ENCODE measurements around the gene EDARADD. TPM values are rescaled to one million over a fixed set of nuclear protein-coding genes. Genes with fewer than 3 reads are reported as not detected.
A peak's percentile ranks its signal among the peaks of the same experiment; 100 is the strongest.

The EDARADD gene
- polyA plus RNA-seq, 2 donors = 2.0 TPM

GRCh38 chr1:236400061-236400603 is 6.0 kb downstream of the EDARADD start:
- H3K4me1 ChIP-seq (ENCODE audit: control insufficient read depth in 2 of 2, insufficient read depth in 2 of 2, low read length in 1 of 2) = peaks cover 3 to 4% of the 10 kb centered on the region in 2 donors
- H3K4me3 ChIP-seq (ENCODE audit: low read depth in 1 of 2, low read length in 2 of 2) = no peak overlapping the region
- H3K9me3 ChIP-seq (ENCODE audit: control insufficient read depth in 2 of 2, insufficient read depth in 1 of 2, low read depth in 1 of 2, low read length in 1 of 2) = no peaks in the 10 kb centered on the region
- no peaks in the 10 kb centered on the region for H3K27me3 ChIP-seq (ENCODE audit: control insufficient read depth in 1 of 2, insufficient read depth in 2 of 2, low read length in 2 of 2)
- H3K36me3 ChIP-seq (ENCODE audit: control insufficient read depth in 2 of 2, insufficient read depth in 2 of 2, low read length in 1 of 2) = no peaks in the 10 kb centered on the region
- no peak overlapping the region for H3K27ac ChIP-seq (ENCODE audit: low read depth in 2 of 2, low read length in 1 of 2)
- 61 to 68% methylated on average over 8 of the region's 8 CpGs for WGBS, 2 donors

- Histone ChIP-seq H3K4me1 (ENCODE audit: control insufficient read depth in 2 of 2, insufficient read depth in 2 of 2, low read length in 1 of 2) (peaks cover 0 to 4% of the 10 kb centered on the region in 2 donors), H3K27ac (ENCODE audit: low read depth in 2 of 2, low read length in 1 of 2) (no peak overlapping the region), H3K36me3 (ENCODE audit: control insufficient read depth in 2 of 2, insufficient read depth in 2 of 2, low read length in 1 of 2) (no peaks in the 10 kb centered on the region), H3K9me3 (ENCODE audit: control insufficient read depth in 2 of 2, insufficient read depth in 1 of 2, low read depth in 1 of 2, low read length in 1 of 2) (no peaks in the 10 kb centered on the region), H3K4me3 (ENCODE audit: low read depth in 1 of 2, low read length in 2 of 2) (no peak overlapping the region), H3K27me3 (ENCODE audit: control insufficient read depth in 1 of 2, insufficient read depth in 2 of 2, low read length in 2 of 2) (no peaks in the 10 kb centered on the region)
- 92 to 96% methylated on average over 7 of the region's 7 CpGs for WGBS, 2 donors
These were observed 7.6 kb downstream of the EDARADD start for GRCh38 chr1:236401698-236402097.

- H3K4me3 ChIP-seq (ENCODE audit: low read depth in 1 of 2, low read length in 2 of 2) = no peak overlapping the region
- no peaks in the 10 kb centered on the region for H3K36me3 ChIP-seq (ENCODE audit: control insufficient read depth in 2 of 2, insufficient read depth in 2 of 2, low read length in 1 of 2)
- no peaks in the 10 kb centered on the region for H3K9me3 ChIP-seq (ENCODE audit: control insufficient read depth in 2 of 2, insufficient read depth in 1 of 2, low read depth in 1 of 2, low read length in 1 of 2)
- no peak overlapping the region for H3K27ac ChIP-seq (ENCODE audit: low read depth in 2 of 2, low read length in 1 of 2)
- no peaks in the 10 kb centered on the region for H3K27me3 ChIP-seq (ENCODE audit: control insufficient read depth in 1 of 2, insufficient read depth in 2 of 2, low read length in 2 of 2)
- H3K4me1 ChIP-seq (ENCODE audit: control insufficient read depth in 2 of 2, insufficient read depth in 2 of 2, low read length in 1 of 2) = peaks cover 0 to 2% of the 10 kb centered on the region in 2 donors
- WGBS, 2 donors = 72 to 76% methylated on average over 18 of the region's 18 CpGs
These were observed 10.0 kb downstream of the EDARADD start for GRCh38 chr1:236403905-236404696.

- Histone ChIP-seq H3K4me3 (ENCODE audit: low read depth in 1 of 2, low read length in 2 of 2) (no peak overlapping the region), H3K4me1 (ENCODE audit: control insufficient read depth in 2 of 2, insufficient read depth in 2 of 2, low read length in 1 of 2) (no peaks in the 10 kb centered on the region), H3K27ac (ENCODE audit: low read depth in 2 of 2, low read length in 1 of 2) (no peak overlapping the region), H3K36me3 (ENCODE audit: control insufficient read depth in 2 of 2, insufficient read depth in 2 of 2, low read length in 1 of 2) (no peaks in the 10 kb centered on the region), H3K9me3 (ENCODE audit: control insufficient read depth in 2 of 2, insufficient read depth in 1 of 2, low read depth in 1 of 2, low read length in 1 of 2) (no peaks in the 10 kb centered on the region), H3K27me3 (ENCODE audit: control insufficient read depth in 1 of 2, insufficient read depth in 2 of 2, low read length in 2 of 2) (no peaks in the 10 kb centered on the region)
- 86 to 92% methylated on average over 5 of the region's 5 CpGs for WGBS, 2 donors
These were observed 13.0 kb downstream of the EDARADD start for GRCh38 chr1:236407059-236407458.

- Histone ChIP-seq H3K27ac (ENCODE audit: low read depth in 2 of 2, low read length in 1 of 2) (no peak overlapping the region), H3K4me1 (ENCODE audit: control insufficient read depth in 2 of 2, insufficient read depth in 2 of 2, low read length in 1 of 2) (no peaks in the 10 kb centered on the region), H3K4me3 (ENCODE audit: low read depth in 1 of 2, low read length in 2 of 2) (no peak overlapping the region), H3K9me3 (ENCODE audit: control insufficient read depth in 2 of 2, insufficient read depth in 1 of 2, low read depth in 1 of 2, low read length in 1 of 2) (no peaks in the 10 kb centered on the region), H3K27me3 (ENCODE audit: control insufficient read depth in 1 of 2, insufficient read depth in 2 of 2, low read length in 2 of 2) (no peaks in the 10 kb centered on the region), H3K36me3 (ENCODE audit: control insufficient read depth in 2 of 2, insufficient read depth in 2 of 2, low read length in 1 of 2) (peaks cover 0 to 2% of the 10 kb centered on the region in 2 donors)
- 38 to 52% methylated on average over 3 of the region's 3 CpGs for WGBS, 2 donors
These were observed 19.6 kb downstream of the EDARADD start for GRCh38 chr1:236413688-236414087.

GRCh38 chr1:236416165-236416564 is 22.1 kb downstream of the EDARADD start:
- WGBS, 2 donors = 69 to 76% methylated on average over 6 of the region's 6 CpGs
- H3K4me3 ChIP-seq (ENCODE audit: low read depth in 1 of 2, low read length in 2 of 2) = no peak overlapping the region
- peaks cover 0 to 2% of the 10 kb centered on the region in 2 donors for H3K36me3 ChIP-seq (ENCODE audit: control insufficient read depth in 2 of 2, insufficient read depth in 2 of 2, low read length in 1 of 2)
- H3K9me3 ChIP-seq (ENCODE audit: control insufficient read depth in 2 of 2, insufficient read depth in 1 of 2, low read depth in 1 of 2, low read length in 1 of 2) = no peaks in the 10 kb centered on the region
- no peaks in the 10 kb centered on the region for H3K27me3 ChIP-seq (ENCODE audit: control insufficient read depth in 1 of 2, insufficient read depth in 2 of 2, low read length in 2 of 2)
- peak overlapping the region in 1 of 2 donors; percentile 40 for H3K27ac ChIP-seq (ENCODE audit: low read depth in 2 of 2, low read length in 1 of 2)
- no peaks in the 10 kb centered on the region for H3K4me1 ChIP-seq (ENCODE audit: control insufficient read depth in 2 of 2, insufficient read depth in 2 of 2, low read length in 1 of 2)

GRCh38 chr1:236417336-236417735 is 23.2 kb downstream of the EDARADD start:
- Histone ChIP-seq H3K27me3 (ENCODE audit: control insufficient read depth in 1 of 2, insufficient read depth in 2 of 2, low read length in 2 of 2) (no peaks in the 10 kb centered on the region), H3K4me1 (ENCODE audit: control insufficient read depth in 2 of 2, insufficient read depth in 2 of 2, low read length in 1 of 2) (no peaks in the 10 kb centered on the region), H3K27ac (ENCODE audit: low read depth in 2 of 2, low read length in 1 of 2) (no peak overlapping the region), H3K36me3 (ENCODE audit: control insufficient read depth in 2 of 2, insufficient read depth in 2 of 2, low read length in 1 of 2) (peaks cover 0 to 2% of the 10 kb centered on the region in 2 donors), H3K4me3 (ENCODE audit: low read depth in 1 of 2, low read length in 2 of 2) (no peak overlapping the region), H3K9me3 (ENCODE audit: control insufficient read depth in 2 of 2, insufficient read depth in 1 of 2, low read depth in 1 of 2, low read length in 1 of 2) (no peaks in the 10 kb centered on the region)
- 83% methylated on average over 3 of the region's 3 CpGs for WGBS, 2 donors

- Histone ChIP-seq H3K4me1 (ENCODE audit: control insufficient read depth in 2 of 2, insufficient read depth in 2 of 2, low read length in 1 of 2) (no peaks in the 10 kb centered on the region), H3K27ac (ENCODE audit: low read depth in 2 of 2, low read length in 1 of 2) (no peak overlapping the region), H3K9me3 (ENCODE audit: control insufficient read depth in 2 of 2, insufficient read depth in 1 of 2, low read depth in 1 of 2, low read length in 1 of 2) (no peaks in the 10 kb centered on the region), H3K36me3 (ENCODE audit: control insufficient read depth in 2 of 2, insufficient read depth in 2 of 2, low read length in 1 of 2) (peaks cover 0 to 2% of the 10 kb centered on the region in 2 donors), H3K4me3 (ENCODE audit: low read depth in 1 of 2, low read length in 2 of 2) (no peak overlapping the region), H3K27me3 (ENCODE audit: control insufficient read depth in 1 of 2, insufficient read depth in 2 of 2, low read length in 2 of 2) (no peaks in the 10 kb centered on the region)
- 91 to 94% methylated on average over 7 of the region's 7 CpGs for WGBS, 2 donors
These were observed 25.4 kb downstream of the EDARADD start for GRCh38 chr1:236419502-236419901.

GRCh38 chr1:236421022-236421421 is 26.9 kb downstream of the EDARADD start:
- 73 to 80% methylated on average over 4 of the region's 4 CpGs for WGBS, 2 donors
- Histone ChIP-seq H3K27ac (ENCODE audit: low read depth in 2 of 2, low read length in 1 of 2) (no peak overlapping the region), H3K27me3 (ENCODE audit: control insufficient read depth in 1 of 2, insufficient read depth in 2 of 2, low read length in 2 of 2) (no peaks in the 10 kb centered on the region), H3K4me1 (ENCODE audit: control insufficient read depth in 2 of 2, insufficient read depth in 2 of 2, low read length in 1 of 2) (no peaks in the 10 kb centered on the region), H3K4me3 (ENCODE audit: low read depth in 1 of 2, low read length in 2 of 2) (no peak overlapping the region), H3K9me3 (ENCODE audit: control insufficient read depth in 2 of 2, insufficient read depth in 1 of 2, low read depth in 1 of 2, low read length in 1 of 2) (no peaks in the 10 kb centered on the region), H3K36me3 (ENCODE audit: control insufficient read depth in 2 of 2, insufficient read depth in 2 of 2, low read length in 1 of 2) (no peaks in the 10 kb centered on the region)
